C4-2B (cell line): ENCODE data around the gene ABCA9.
"Not testable (repeated sequence)": the region's sequence is repeated elsewhere in the genome, so short reads cannot be mapped to it uniquely, and the experiment has no call there.

Experiments used
- ZFX ChIP-seq: fragments of 450-650 bp; IDR thresholded peaks from 2 replicates; pipeline ENCODE4 v1.6.1; 2017
- TF ChIP-seq, protein P1 (sequence below): fragments of 450-650 bp; conservative IDR thresholded peaks from 2 replicates; pipeline ENCODE4 v1.5.1; 2017; ENCODE audit warnings: mild to moderate bottlenecking

- TF ChIP-seq, protein P1, sequence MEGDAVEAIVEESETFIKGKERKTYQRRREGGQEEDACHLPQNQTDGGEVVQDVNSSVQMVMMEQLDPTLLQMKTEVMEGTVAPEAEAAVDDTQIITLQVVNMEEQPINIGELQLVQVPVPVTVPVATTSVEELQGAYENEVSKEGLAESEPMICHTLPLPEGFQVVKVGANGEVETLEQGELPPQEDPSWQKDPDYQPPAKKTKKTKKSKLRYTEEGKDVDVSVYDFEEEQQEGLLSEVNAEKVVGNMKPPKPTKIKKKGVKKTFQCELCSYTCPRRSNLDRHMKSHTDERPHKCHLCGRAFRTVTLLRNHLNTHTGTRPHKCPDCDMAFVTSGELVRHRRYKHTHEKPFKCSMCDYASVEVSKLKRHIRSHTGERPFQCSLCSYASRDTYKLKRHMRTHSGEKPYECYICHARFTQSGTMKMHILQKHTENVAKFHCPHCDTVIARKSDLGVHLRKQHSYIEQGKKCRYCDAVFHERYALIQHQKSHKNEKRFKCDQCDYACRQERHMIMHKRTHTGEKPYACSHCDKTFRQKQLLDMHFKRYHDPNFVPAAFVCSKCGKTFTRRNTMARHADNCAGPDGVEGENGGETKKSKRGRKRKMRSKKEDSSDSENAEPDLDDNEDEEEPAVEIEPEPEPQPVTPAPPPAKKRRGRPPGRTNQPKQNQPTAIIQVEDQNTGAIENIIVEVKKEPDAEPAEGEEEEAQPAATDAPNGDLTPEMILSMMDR, result not testable (repeated sequence)
- TF ChIP-seq ZFX, result not testable (repeated sequence)
Observed at GRCh38 chr17:68943812-68944182, 116.9 kb downstream of the ABCA9 start.
